ENCODE measurements around the gene C2CD2. TPM values are rescaled to one million over a fixed set of nuclear protein-coding genes. Genes with fewer than 3 reads are reported as not detected.

Gene C2CD2
- polyA plus RNA-seq, 1 of the 3 experiments (the other 2 are of a cell fraction) = 9.7 TPM

DNA sequence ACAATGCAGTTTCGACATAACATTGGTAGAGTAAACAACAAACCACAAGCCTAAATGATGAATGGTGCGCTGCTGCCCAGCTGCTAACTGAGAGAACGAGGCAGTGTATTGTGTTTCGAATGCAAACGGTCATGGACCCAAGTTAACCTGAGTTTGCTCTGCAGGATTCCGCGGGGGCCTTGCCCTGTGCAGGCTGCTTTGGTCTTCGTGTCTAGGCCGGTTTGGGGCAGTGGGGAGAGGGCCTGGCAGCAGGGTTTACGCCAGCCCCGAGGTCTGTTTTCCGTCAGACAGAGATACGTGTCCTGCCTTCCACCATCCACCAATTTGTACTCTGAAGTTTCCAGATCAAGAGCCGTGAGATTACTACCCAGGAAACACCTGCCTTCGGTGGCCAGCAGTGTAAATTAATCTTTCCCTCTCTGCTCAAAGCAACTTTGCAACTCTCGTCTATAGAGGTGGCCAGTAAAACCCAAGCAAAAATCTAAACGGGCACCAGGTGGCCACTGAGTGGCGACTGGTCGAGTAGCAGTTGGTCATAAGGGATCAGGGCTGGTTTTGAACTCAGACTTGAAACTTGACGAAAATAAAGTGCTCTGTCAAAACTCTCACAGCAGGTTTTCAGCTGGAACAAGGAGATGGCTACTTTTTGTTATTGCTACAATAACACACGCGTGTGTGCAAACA is 68.3 kb downstream of the C2CD2 start:
- Histone ChIP-seq H3K79me2 (ENCODE audit: insufficient read depth) (no peaks in the 10 kb centered on the region), H3K27ac (ENCODE audit: low read depth in 2 of 2, low read length in 1 of 2) (no peak overlapping the region), H4K20me1 (ENCODE audit: insufficient read depth) (no peaks in the 10 kb centered on the region), H3F3A (replicated peaks; ENCODE audit: insufficient read depth) (peaks cover 10% of the 10 kb centered on the region), H3K9me2 (no peaks in the 10 kb centered on the region), H3K9me3 (no peaks in the 10 kb centered on the region), H3K9ac (no peak overlapping the region), H3K4me1 (ENCODE audit: control insufficient read depth in 1 of 2, insufficient read depth in 2 of 2, low read depth in 1 of 2, low read length in 1 of 2) (peaks cover 0 to 2% of the 10 kb centered on the region in 2 experiments; a peak in 1 of 4 replicates), H3K27me3 (ENCODE audit: insufficient read depth) (no peaks in the 10 kb centered on the region), H3K4me2 (no peak overlapping the region), H3K36me3 (replicated peaks in 1 of 2; ENCODE audit: control insufficient read depth in 1 of 2, insufficient read depth in 2 of 2, low read length in 1 of 2) (peaks cover 6 to 14% of the 10 kb centered on the region in 2 experiments), H3K4me3 (ENCODE audit: low read depth in 2 of 2, low read length in 1 of 2) (no peak overlapping the region), H2AFZ (ENCODE audit: low read depth) (no peak overlapping the region)
- no peak for DNase-seq
- ChIA-PET CTCF (interaction anchor here (1.0 to 1.2 kb wide), 2 partner anchors 32 to 232 kb away, joined by 3 to 5 read pairs; no protein-coding TSS in a partner anchor), POLR2A (no interaction called here)
- WGBS (ENCODE audit: low lambda C conversion rate) = 89% methylated on average over 14 of the region's 22 CpGs
- TF ChIP-seq, protein P1, sequence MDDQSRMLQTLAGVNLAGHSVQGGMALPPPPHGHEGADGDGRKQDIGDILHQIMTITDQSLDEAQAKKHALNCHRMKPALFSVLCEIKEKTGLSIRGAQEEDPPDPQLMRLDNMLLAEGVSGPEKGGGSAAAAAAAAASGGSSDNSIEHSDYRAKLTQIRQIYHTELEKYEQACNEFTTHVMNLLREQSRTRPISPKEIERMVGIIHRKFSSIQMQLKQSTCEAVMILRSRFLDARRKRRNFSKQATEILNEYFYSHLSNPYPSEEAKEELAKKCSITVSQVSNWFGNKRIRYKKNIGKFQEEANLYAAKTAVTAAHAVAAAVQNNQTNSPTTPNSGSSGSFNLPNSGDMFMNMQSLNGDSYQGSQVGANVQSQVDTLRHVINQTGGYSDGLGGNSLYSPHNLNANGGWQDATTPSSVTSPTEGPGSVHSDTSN (IDR thresholded peaks at IDR 0.05) = no peak
- no peak for TF ChIP-seq MXI1 (IDR thresholded peaks at IDR 0.05; ENCODE audit: low read depth, low read length)

DNA sequence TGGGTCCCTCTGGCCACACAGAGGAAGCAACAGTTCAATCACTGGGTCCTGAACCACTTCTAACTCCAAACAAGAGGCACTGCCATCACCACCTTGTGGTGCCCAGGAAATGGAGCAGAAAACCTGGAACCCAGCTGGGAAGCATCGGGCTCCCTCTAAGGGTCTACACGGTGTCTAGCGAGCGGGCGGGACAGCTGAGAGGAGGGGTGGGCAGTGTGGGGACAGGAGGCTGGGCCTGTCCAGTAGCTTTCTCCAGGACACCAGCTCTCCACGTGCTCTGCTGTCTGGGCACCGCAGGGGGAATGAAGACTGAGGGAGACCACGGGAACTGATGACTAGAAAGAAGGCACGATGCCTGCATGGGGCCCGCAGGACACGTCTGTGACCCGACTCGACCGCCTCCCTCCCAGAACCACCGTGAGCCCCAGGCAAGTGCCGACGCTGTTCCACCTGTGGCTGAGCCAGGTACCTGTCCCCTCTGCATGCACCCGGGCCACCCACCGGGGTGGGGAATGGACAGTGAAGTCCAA is 69.3 kb downstream of the C2CD2 start:
- 91% methylated on average over 13 of the region's 19 CpGs for WGBS (ENCODE audit: low lambda C conversion rate)
- TF ChIP-seq POLR2AphosphoS5 (IDR thresholded peaks at IDR 0.05; ENCODE audit: low read depth, low read length) (no peak), ELF1 (IDR thresholded peaks at IDR 0.05) (no peak), MEF2A (IDR thresholded peaks at IDR 0.05; ENCODE audit: borderline replicate concordance, low read depth) (no peak), FOSL2 (IDR thresholded peaks at IDR 0.05; ENCODE audit: borderline replicate concordance, low read depth) (no peak), SIN3A (IDR thresholded peaks at IDR 0.05; ENCODE audit: borderline replicate concordance, low read depth, low read length) (no peak), RXRA (IDR thresholded peaks at IDR 0.05; ENCODE audit: borderline replicate concordance, low read depth) (no peak), TEAD4 (IDR thresholded peaks at IDR 0.05; ENCODE audit: borderline replicate concordance, insufficient read depth) (no peak)
- TF ChIP-seq, protein P1 (IDR thresholded peaks at IDR 0.05) = no peak
- CTCF ChIA-PET = interaction anchor here (1.2 kb wide), 1 partner anchor 233 kb away, joined by 5 read pairs; no protein-coding TSS in a partner anchor

More for the DNA sequence above, 69.3 kb downstream of the C2CD2 start:
- H3F3A ChIP-seq (replicated peaks; ENCODE audit: insufficient read depth) = peaks cover 10% of the 10 kb centered on the region
- H3K27me3 ChIP-seq (ENCODE audit: insufficient read depth) = no peaks in the 10 kb centered on the region
- H3K4me2 ChIP-seq = no peak overlapping the region
- H3K27ac ChIP-seq (ENCODE audit: low read depth in 2 of 2, low read length in 1 of 2) = no peak overlapping the region
- no peaks in the 10 kb centered on the region for H3K79me2 ChIP-seq (ENCODE audit: insufficient read depth)
- POLR2A ChIA-PET = no interaction called here
- H3K9me3 ChIP-seq = no peaks in the 10 kb centered on the region
- peaks cover 6 to 14% of the 10 kb centered on the region in 2 experiments for H3K36me3 ChIP-seq (replicated peaks in 1 of 2; ENCODE audit: control insufficient read depth in 1 of 2, insufficient read depth in 2 of 2, low read length in 1 of 2)
- peaks cover 0 to 3% of the 10 kb centered on the region in 2 experiments; a peak in 1 of 4 replicates for H3K4me1 ChIP-seq (ENCODE audit: control insufficient read depth in 1 of 2, insufficient read depth in 2 of 2, low read depth in 1 of 2, low read length in 1 of 2)
- no peak for DNase-seq
- no peaks in the 10 kb centered on the region for H3K9me2 ChIP-seq
- H2AFZ ChIP-seq (ENCODE audit: low read depth) = no peak overlapping the region
- no peak overlapping the region for H3K4me3 ChIP-seq (ENCODE audit: low read depth in 2 of 2, low read length in 1 of 2)
- no peak overlapping the region for H3K9ac ChIP-seq
- no peaks in the 10 kb centered on the region for H4K20me1 ChIP-seq (ENCODE audit: insufficient read depth)
